Ammon's horn (tissue), 1 donor: Measurements from ENCODE around the gene UPF2.

Experiments used
- DNase-seq: peaks from one replicate; pipeline ENCODE4 v3.0.0-alpha.2; 2016; ENCODE audit warnings: low spot score

UPF2 gene

DNA sequence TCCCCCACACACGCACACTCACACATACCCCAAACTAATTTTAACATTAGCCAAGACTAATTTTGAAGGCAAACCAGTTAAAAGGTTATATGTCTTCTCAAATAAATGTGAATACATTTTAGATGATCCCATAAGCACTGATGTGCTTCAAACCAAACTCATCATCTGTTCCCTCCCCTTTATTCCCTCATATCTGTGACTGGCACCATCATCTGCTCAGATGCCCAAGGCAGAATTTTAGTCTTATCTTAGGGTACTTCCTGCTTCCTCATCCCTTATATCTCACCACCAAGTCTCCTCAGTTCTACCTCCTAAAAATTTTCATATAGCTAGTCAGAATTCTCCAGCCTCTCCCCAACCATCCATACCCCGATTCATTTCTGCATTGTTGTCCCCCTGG lies 80.4 kb downstream of the UPF2 start:
- DNase-seq: no peak

DNA sequence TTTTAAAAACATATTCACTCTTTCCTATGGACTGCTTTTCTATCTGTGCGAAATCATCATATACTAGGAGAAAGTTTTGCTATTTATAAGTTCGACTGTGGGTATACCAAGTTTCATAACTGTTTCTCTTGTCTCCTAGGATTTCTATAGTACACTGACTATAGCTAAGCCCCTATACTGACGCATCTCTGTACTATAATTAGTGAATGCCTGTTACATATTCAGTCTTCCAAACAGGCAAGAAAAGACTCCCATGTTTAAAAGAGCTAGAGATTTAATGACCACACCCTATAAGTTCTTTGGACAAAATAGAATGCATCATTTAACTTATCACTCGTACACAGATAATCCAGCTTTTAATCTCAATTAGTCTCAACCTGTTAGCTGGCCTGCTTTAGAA lies 80.8 kb downstream of the UPF2 start:
- DNase-seq: no peak

DNA sequence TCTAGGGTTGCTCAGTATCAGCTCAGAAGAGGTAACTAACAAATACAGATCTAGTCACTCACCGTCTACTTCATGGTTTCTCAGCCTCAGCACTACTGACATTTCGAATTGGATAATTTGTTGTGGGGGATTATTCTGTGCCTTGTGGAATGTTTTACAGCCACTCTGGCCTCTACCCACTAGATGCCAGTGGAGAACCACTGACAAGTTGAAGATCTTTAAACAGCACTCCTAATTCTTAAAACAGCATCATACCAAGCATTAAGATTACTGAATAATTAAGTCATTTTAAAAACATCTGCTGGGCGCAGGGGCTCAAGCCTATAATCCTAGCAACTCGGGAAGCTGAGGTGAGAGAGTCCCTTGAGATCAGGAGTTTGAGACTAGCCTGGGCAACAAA lies 82.6 kb downstream of the UPF2 start:
- DNase-seq: no peak

DNA sequence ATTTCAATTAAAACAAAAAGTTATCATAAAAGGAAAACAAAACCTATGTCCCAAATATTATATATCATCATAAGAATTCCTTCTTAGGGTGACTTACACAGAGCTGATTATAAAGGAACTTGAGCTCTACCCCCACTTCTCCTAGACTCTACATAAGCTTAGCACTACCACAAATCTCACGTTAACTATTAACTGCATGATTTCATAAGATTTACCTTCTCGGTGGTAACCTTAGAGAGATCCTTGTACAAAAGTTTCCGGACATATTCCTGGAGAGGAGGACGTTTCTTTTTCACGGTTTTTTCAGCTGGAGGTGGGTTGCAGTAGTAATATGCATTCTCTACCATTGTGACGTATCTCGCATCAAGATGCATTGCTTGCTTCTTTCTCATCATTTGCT lies 83.7 kb downstream of the UPF2 start:
- no peak for DNase-seq

DNA sequence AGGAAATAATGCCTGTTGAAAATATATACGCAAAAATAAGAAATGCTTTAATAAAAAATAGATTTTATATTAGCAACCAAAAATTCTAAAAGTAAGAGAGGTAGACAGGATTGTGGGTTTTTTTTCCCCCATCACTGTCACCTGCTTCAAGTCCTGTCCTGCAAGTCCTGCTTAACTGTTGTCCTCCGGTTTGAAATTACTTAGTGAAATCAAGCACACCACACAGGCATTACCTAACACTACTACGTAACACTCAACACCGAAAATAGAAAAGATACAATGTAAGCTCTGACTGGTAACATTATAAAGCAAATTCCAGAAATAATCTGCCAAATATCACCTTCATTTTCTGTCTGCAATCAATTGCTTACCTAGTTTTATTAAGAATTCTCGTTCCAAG lies 90.9 kb downstream of the UPF2 start:
- no peak for DNase-seq

DNA sequence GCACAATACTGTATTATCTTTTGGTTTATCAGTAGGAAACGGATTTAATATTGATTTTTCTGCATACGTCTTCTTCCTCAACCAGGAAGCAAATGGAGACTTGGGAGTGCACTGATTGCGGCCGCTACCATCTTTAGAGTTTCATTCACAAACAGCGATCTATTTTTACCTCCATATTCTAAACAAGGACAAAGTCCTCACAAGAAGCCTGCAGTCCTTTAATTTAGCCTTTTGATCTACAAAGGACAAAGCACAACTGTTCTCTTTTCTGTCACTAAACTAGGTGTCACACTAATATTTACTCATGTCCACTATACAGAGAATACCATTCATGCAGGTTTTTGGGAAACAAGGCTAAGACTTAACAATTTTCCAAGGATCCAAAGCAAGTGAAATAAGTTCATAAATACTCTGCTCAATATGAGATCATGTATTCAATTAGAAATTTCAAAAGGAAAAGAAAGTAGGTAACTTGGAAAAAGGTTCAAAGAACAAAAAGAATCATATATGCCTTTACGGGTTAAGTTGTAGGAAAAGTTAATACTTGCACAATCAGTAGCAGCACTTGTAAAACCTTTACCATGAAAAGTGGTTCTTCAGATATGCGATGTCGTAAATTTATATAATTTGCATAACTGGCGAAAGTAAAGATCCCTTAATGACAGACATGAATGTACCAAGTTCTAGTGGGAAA lies 92.1 kb downstream of the UPF2 start:
- no peak for DNase-seq

DNA sequence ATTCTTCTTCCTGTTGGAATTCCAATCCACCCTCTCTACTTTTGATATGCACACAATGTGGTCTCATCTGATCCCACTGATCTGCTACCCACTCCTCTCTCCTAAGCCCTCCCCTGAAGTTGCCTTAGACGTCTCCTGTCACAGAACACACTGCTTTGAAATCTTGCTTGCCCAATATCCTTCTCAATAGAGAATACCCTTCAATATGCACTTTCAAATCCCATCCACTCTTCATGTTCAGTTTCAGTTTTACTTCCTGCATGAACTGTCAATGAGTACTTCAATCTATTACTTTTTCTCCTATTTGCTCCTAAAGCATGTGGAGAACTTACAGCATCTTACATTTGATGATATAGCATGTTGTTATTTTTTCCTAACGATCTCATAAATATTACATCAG lies 93.5 kb downstream of the UPF2 start:
- no peak for DNase-seq

DNA sequence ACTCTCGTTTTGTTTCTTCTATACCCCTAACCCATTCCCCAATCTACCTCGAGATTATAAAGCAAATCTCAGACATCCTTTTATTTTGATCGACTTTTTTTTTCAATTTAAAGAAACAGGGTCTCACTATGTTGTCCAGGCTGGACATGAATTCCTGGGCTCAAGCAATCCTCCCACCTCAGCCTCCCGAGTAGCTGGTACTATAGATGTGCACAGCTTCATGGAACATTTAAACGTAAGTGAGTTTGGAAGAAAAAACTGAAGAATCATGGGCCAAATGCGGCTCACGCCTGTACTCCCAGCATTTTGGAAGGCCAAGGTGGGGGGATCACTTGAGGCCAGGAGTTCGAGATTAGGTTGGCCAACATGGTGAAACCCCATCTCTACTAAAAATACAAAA lies 96.0 kb downstream of the UPF2 start:
- no peak for DNase-seq

DNA sequence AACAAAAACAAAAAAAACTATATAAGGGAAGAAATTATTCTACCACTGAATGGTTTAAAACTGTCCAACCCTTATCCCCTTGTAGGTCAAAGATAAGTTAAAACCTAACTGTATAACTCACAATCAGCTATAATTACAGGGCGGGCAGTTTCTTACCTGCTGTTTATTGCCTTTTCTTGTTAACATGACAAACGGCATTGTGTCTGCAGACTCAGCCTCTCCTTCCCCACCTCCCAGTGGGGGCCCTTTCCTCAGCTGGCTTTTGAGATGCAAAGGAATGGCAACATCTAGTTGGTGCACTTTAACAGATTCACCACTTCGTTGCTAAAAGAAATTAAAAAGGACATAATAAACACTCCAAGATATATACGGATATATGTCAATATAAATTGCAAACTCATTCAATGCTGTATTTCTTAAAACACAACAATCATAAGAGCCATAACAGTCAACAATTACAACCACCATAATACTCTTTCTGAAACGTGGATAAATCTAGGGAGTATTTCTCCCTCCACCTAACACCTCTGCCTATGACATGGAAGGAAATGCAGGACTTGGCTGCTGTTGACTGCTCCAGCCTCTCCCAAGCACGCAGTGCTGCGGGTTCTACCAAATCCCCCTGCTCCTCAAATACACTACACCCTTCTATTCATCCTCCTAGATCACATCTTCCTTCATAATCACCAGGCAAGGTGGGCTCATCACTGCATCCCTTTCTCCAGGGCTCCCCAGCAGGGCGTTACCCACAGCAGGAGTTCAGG lies 106.0 kb downstream of the UPF2 start:
- DNase-seq: no peak

DNA sequence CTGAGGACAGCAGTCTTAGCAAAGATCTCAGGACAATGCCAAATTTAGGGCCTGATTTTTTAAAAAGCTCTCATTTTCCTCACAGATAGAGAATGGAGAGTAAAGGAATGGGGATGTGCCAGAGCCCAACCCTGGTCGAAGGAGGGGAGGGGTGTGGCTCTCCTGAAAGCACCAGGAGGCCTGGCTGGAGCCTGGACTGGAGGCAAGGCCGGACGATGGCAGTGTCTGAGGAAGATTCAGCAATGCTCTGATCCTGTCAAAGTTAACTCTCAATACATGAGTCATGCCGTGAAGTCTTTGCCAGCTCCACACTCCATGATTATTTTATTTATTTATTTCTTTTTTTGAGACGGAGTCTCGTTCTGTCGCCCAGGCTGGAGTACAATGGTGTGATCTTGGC lies 108.3 kb downstream of the UPF2 start:
- DNase-seq: no peak

DNA sequence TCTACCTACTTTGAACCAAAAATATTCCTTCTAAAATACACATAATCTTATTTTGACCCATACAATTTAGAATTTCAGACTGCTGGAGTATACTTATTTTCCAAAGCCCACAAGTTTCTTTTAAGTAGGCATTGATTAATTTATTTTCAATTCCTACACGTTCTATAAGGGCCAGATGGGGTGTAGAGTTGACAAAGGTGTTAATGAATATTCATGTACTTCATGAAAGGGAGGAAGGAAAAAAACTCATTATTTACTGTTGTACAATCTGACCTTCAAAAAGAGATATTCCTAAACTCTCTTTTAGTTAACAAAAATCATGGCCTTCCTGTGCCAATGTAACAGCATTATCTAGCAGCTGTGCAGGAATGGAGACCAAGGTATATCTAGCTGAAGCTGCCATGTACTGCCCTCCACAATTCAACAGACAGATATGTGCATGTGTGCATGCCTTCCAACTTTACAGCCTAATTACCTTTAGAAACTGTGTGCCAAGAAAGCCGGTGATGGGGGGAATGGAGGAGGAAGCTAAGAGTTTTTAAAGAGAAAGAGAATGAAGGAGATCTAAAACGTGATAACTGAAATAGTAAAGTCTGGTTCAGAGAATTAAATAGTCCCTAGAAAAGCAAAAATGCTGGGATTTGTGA lies 108.9 kb downstream of the UPF2 start:
- DNase-seq: no peak

DNA sequence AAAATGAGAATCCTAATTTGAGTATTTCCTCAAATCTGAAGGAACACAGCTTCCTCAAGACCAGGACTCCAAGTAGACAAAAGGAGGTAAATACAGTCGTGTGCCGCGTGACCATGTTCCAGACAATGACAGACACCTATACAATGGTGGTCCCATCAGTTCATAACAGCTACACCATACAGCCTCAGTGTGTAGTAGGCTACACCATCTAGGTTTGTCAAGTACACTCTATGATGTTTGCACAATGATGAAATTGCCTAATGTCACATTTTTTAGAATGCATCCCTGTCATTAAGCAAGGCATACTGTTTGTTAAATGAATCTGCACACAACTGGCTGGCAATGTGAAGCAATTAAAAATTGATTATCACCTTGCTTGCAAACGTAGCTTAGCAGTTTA lies 111.6 kb downstream of the UPF2 start:
- DNase-seq: no peak

DNA sequence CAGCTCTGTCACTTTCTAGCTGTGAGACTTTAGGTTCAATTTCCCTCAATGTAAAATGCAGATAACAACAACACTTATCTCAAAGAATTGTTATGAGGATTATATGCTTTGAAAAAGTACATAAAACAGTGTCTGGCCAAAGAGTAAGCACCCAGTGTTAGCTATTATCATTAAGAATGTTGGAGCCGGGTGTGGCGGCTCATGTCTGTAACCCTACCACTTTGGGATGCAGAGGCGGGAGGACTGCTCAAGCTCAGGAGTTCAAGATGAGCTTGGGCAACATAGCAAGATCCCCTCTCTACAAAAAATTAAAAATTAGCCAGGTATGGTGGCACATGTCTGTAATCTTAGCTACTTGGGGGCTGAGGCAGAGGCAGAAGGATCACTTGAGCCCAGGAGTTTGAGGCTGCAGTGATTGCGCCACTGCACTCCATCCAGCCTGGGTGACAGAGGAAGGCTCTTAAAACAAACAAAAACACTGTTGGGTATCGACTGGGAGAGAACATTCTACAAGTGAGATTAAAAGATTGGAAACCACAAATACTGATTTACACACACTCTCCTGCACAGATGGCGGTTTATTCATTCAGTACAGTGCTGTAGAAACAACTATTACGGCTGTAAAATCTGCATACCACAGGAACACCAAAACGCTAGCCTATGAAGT lies 112.2 kb downstream of the UPF2 start:
- DNase-seq: no peak

DNA sequence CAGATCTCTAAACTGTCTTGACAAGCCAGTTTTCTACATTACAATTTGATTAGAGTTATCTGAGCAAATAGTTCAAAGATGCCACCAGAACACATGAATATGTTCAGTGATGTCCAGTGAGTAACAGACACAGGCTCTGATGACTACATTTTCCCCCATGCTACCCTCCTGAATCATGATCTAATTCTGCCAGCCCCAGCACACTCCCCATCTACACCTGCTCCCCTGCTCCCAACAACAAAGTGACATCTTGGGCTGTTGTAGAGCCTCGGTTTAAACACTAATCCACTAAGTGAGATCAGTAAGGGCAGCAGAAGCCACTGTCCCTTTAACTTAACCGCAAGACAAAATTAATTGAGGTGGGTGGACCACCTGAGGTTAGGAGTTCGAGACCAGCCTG lies 114.9 kb downstream of the UPF2 start:
- no peak for DNase-seq

DNA sequence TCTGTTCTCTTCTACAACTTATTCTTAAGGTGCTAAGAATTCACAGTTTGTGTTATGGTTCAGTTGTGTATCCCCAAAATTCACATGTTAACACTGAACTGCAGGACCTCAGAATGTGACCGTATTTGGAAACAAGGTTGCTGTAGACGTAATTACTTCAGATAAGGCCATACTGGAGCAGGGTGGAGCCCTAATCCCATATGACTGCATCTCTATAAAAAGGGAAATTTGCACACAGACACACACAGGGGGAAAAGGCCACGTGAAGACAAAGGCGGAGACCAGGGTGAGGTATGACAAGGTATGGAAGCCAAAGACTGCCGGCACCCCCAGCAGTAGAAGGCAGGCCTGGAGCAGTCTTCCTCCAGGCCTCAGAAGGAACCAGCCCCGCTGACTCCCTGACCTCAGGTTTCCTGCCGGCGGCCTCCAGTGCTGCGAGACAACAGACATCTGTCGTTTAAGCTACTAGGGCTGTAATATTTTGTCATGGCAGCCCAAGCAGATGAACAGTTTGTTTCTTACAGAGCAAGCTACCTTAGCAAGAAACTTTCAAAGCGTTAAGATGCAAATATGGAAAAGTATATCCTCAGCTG lies 120.7 kb downstream of the UPF2 start:
- no peak for DNase-seq

DNA sequence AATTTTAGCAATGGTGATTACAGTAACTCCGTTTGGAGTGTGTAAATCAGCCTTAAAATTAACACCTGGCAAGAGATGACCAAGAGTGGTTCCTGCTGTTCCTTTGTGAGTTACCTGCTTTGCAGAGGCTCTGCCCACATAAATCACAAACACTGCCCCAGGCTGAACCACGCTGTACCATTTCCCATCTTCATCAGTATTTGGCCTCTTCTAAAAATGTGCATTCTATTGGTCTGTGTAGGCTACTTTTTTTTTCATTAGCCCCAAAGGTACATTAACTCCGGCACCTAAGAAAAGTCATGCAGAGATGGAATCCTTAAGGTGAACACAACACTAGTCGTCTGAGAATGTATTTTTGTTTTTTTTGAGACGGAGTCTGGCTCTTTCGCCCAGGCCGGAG lies 123.3 kb downstream of the UPF2 start:
- no peak for DNase-seq

DNA sequence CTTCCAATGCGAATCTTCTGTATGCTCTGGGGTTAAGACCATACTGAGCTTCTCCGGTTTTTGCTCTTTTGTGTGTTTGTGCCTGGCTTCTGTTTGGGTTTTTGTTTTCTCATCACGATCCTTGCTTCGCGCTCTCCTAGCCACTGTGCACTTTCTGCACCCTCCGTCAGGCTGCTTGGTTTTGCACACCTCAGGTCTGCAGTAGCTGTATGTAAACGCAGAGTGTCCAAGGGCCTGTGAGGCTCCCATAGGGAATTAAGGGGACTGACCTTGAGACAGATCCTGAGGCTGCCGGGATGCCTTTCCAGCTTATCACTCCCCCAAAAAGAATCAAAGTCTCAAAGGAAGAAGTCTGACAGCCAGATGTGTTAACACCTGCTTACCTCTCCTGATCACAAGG lies 124.2 kb downstream of the UPF2 start:
- no peak for DNase-seq

DNA sequence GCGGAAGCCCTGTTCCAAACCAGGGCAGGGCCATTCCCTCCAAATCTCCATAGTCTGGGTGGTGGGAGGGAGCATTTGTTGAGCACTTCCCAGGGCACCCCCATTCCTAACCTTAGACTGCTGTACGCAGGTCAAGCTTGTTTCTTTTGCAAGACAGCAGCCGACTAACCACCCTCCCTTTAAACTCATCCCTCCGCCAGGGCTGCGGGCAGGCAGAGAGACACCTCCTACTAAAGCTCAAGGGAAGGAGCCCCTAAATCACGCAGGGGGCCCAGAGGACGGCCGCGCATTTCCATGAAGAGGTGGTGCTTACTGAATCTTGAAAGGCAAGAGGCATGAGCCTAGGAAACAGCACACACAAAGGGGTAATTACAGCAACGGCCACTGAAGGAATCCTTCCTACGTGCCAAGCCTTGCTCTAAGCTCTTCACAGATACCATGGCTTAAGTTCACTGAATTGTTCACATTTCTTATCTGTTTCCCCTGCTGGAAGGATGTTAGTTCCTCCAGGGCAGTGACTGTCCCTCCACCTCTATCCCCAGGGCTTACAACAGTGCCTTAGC lies 129.4 kb downstream of the UPF2 start:
- no peak for DNase-seq

DNA sequence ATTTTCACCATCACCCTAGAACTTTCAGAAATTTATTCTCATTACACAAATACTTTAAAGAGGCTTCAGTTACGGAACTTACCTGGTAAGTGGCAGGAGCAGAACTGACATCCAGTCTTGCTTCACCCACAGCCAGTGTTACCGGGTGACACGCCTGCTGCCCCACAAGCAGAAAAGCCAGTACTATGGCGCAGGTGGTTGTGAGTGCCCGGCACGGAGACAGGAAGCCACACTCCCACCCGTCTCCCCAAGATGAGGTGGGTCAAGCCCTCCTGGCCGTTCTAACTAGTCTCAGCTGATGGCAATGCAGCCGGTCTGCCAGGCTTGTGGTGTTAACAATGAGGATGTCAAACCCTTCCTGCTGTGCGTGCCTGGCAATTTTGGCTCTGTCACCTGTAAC lies 132.5 kb downstream of the UPF2 start:
- DNase-seq: no peak

DNA sequence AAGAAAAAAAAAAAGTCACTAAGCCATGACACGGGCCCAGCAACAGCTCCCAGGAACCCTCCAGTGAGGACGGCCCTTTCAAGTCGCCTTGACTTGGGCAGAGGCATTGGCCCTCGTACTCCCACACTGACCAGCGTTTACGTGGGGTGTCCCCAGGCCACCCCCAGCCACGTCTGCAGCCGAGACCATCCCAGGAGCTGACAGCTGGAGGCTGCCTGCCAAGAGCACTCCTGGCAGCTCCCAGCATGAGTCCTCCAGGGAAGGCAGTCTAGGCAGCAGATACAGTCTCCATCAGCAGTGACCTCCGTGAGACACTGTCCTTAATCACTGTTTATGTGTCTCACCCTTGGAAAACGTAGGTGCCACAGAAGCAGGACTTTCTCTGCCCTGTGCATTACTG lies 133.0 kb downstream of the UPF2 start:
- DNase-seq: no peak

DNA sequence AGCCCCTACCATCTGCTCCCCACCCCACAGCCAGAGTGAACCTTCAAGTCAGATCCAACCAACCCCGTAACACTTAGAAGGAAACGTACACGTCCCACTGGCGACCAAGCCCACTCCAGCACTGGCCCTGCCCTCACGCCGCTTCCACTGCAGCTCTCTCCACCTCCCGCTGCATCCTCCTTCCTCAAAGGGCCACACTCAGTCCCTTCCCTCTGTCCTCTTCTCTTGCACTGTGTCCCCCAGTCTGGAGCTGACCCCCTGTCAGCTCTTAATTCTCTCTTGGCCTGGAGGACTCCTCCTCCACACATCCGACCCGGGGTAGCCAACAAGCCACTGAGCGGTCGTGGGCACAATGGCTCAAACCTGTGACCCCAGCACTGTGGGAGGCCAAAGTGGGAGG lies 133.6 kb downstream of the UPF2 start:
- DNase-seq: no peak

DNA sequence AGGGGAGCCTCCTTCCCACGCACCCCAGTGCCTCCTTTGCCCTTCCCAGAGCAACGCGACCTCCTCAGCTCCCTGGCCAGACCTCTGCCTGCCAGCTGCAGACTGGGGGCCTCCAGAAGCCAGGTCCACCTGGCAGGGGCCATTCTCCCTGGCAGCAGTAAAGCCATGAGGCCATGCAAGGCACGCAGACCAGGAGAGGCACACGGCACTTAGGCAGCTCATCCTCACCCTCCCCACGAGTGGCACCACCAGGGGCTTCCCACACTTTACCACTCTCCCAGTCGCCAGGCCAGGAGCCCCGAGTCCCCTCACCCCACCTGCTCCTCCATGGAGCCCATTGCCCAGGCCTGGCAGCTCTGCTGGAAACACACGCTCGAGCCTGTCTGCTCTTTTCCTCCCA lies 134.1 kb downstream of the UPF2 start:
- no peak for DNase-seq
